ENCODE results near the gene ATXN1.

The ATXN1 gene

GRCh38 chr6:16783509-16783908, 22.2 kb upstream of the ATXN1 start:
- no peak for DNase-seq (ENCODE audit: low read depth, low spot score)

- no peak for DNase-seq (ENCODE audit: low read depth, low spot score)
Observed at GRCh38 chr6:16782278-16782677, 21.0 kb upstream of the ATXN1 start.

- no peak for DNase-seq (ENCODE audit: low read depth, low spot score)
Observed at GRCh38 chr6:16781348-16782169, 20.3 kb upstream of the ATXN1 start.

GRCh38 chr6:16778521-16778920, 17.3 kb upstream of the ATXN1 start:
- no peak for DNase-seq (ENCODE audit: low read depth, low spot score)

- DNase-seq (ENCODE audit: low read depth, low spot score): no peak
Observed at GRCh38 chr6:16777794-16778193, 16.5 kb upstream of the ATXN1 start.

GRCh38 chr6:16776394-16777017, 15.2 kb upstream of the ATXN1 start:
- no peak for DNase-seq (ENCODE audit: low read depth, low spot score)

- DNase-seq (ENCODE audit: low read depth, low spot score): no peak
Observed at GRCh38 chr6:16774437-16774836, 13.2 kb upstream of the ATXN1 start.

- DNase-seq (ENCODE audit: low read depth, low spot score): no peak
Observed at GRCh38 chr6:16773362-16773761, 12.1 kb upstream of the ATXN1 start.

- no peak for DNase-seq (ENCODE audit: low read depth, low spot score)
Observed at GRCh38 chr6:16770701-16771569, 9.7 kb upstream of the ATXN1 start.

- DNase-seq (ENCODE audit: low read depth, low spot score): no peak
Observed at GRCh38 chr6:16769986-16770376, 8.7 kb upstream of the ATXN1 start.

- DNase-seq (ENCODE audit: low read depth, low spot score): no peak
Observed at GRCh38 chr6:16769131-16769985, 8.1 kb upstream of the ATXN1 start.

GRCh38 chr6:16768477-16768830, 7.2 kb upstream of the ATXN1 start:
- no peak for DNase-seq (ENCODE audit: low read depth, low spot score)

- DNase-seq (ENCODE audit: low read depth, low spot score): no peak
Observed at GRCh38 chr6:16767765-16768476, 6.7 kb upstream of the ATXN1 start.

GRCh38 chr6:16766836-16767745, 5.8 kb upstream of the ATXN1 start:
- DNase-seq (ENCODE audit: low read depth, low spot score): no peak

GRCh38 chr6:16766043-16766536, 4.8 kb upstream of the ATXN1 start:
- DNase-seq (ENCODE audit: low read depth, low spot score): no peak

- DNase-seq (ENCODE audit: low read depth, low spot score): no peak
Observed at GRCh38 chr6:16765235-16765634, 4.0 kb upstream of the ATXN1 start.

GRCh38 chr6:16764188-16764950, 3.1 kb upstream of the ATXN1 start:
- no peak for DNase-seq (ENCODE audit: low read depth, low spot score)

GRCh38 chr6:16762550-16763477, 1.6 kb upstream of the ATXN1 start:
- no peak for DNase-seq (ENCODE audit: low read depth, low spot score)

Data from iPS DF 19.7 (cell line).